SK-N-SH (cell line): ENCODE measurements around the gene MLLT1. TPM values are rescaled to one million over a fixed set of nuclear protein-coding genes. Genes with fewer than 3 reads are reported as not detected.

ENCODE experiments used
- CTCF ChIA-PET: fragments of 300-600, 350-600 bp; formaldehyde crosslinking; extraction: SDS; loops from one replicate; lab custom pipeline; 2021; lab: Yijun Ruan, JAX
- POLR2A ChIA-PET: fragments of 350-600 bp; sonication (Branson Sonifier 250); formaldehyde crosslinking; extraction: SDS; loops from one replicate; lab custom pipeline; 2020; ENCODE audit warnings: antibody characterized with exemption, inconsistent platforms; lab: Yijun Ruan, JAX
- DNase-seq: peaks from one replicate; pipeline ENCODE4 v3.0.0; 2012
- H2AFZ ChIP-seq: fragments of 200-600 bp; sonication (generic); 2 replicates; pipeline ENCODE4 v1.8.1; 2016; ENCODE audit warnings: antibody characterized with exemption, mild to moderate bottlenecking, low read depth
- H3F3A ChIP-seq: fragments of 200-600 bp; sonication (generic); replicated peaks from 2 replicates; pipeline ENCODE3; 2016; ENCODE audit warnings: antibody characterized with exemption, mild to moderate bottlenecking; ENCODE audit not compliant: insufficient read depth
- H3K27ac ChIP-seq, 2 experiments: fragments of 200-500 bp in 1 of 2; fragments of 200-600 bp in 1 of 2; sonication (Bioruptor generic) in 1 of 2; sonication (generic), shearing (Covaris generic) in 1 of 2; 2 replicates each; pipeline versions ENCODE4 v1.5.1 to v1.6.1; 2014 to 2016; ENCODE audit warnings: low read depth in 2 of 2, inconsistent platforms in 1 of 2, low read length in 1 of 2, mild to moderate bottlenecking in 1 of 2, mixed read lengths in 1 of 2
- H3K27me3 ChIP-seq: fragments of 200-600 bp; sonication (generic), shearing (Covaris generic); 2 replicates; pipeline ENCODE4 v1.6.1; 2016; ENCODE audit warnings: mixed run types; ENCODE audit not compliant: insufficient read depth
- H3K36me3 ChIP-seq, 2 experiments: fragments of 200-500 bp in 1 of 2; fragments of 200-600 bp in 1 of 2; sonication (Bioruptor generic) in 1 of 2; sonication (generic) in 1 of 2; replicated peaks in 1 of 2; 2 replicates each; pipeline versions ENCODE3 to v1.5.1; 2014 to 2016; ENCODE audit warnings: low read length in 1 of 2, mild to moderate bottlenecking in 1 of 2; ENCODE audit not compliant: insufficient read depth in 2 of 2, control insufficient read depth in 1 of 2
- H3K4me1 ChIP-seq, 2 experiments: fragments of 200-500 bp in 1 of 2; fragments of 200-600 bp in 1 of 2; sonication (Bioruptor generic) in 1 of 2; sonication (generic), shearing (Covaris generic) in 1 of 2; 2 replicates each; pipeline versions ENCODE4 v1.5.1 to v1.6.1; 2014 to 2016; ENCODE audit warnings: low read depth in 1 of 2, low read length in 1 of 2, mixed run types in 1 of 2; ENCODE audit not compliant: insufficient read depth in 2 of 2, control insufficient read depth in 1 of 2
- H3K4me2 ChIP-seq: fragments of 200-600 bp; sonication (generic), shearing (Covaris generic); 2 replicates; pipeline ENCODE4 v1.6.1; 2017; ENCODE audit warnings: mixed run types
- H3K4me3 ChIP-seq, 2 experiments: fragments of 200-500 bp in 1 of 2; fragments of 200-600 bp in 1 of 2; sonication (Bioruptor generic) in 1 of 2; sonication (generic), shearing (Covaris generic) in 1 of 2; 2 replicates each; pipeline versions ENCODE4 v1.5.1 to v1.8.1; 2014 to 2016; ENCODE audit warnings: low read depth in 2 of 2, inconsistent platforms in 1 of 2, low read length in 1 of 2, mild to moderate bottlenecking in 1 of 2, mixed read lengths in 1 of 2, moderate library complexity in 1 of 2
- H3K79me2 ChIP-seq: fragments of 200-600 bp; sonication (generic); 2 replicates; pipeline ENCODE4 v1.8.1; 2017; ENCODE audit warnings: mild to moderate bottlenecking; ENCODE audit not compliant: insufficient read depth
- H3K9ac ChIP-seq: fragments of 200-600 bp; sonication (generic); 2 replicates; pipeline ENCODE4 v1.6.1; 2017; ENCODE audit warnings: mixed run types
- H3K9me2 ChIP-seq: fragments of 200-600 bp; sonication (generic); 2 replicates; pipeline ENCODE4 v1.6.1; 2017; ENCODE audit warnings: mixed run types
- H3K9me3 ChIP-seq: fragments of 200-600 bp; sonication (generic); 2 replicates; pipeline ENCODE4 v1.6.1; 2017; ENCODE audit warnings: mixed run types, mild to moderate bottlenecking, moderate library complexity
- H4K20me1 ChIP-seq: fragments of 200-600 bp; sonication (generic); 2 replicates; pipeline ENCODE4 v1.6.1; 2017; ENCODE audit warnings: mild to moderate bottlenecking, mixed run types; ENCODE audit not compliant: insufficient read depth
- CHD2 ChIP-seq: fragments of 150-350 bp; IDR thresholded peaks from 2 replicates; pipeline ENCODE4 v1.6.1; 2018; ENCODE audit warnings: low read length; ENCODE audit not compliant: partially characterized antibody
- ELF1 ChIP-seq: IDR thresholded peaks from 2 replicates; pipeline ENCODE4 v1.4.0; 2012
- FOXJ3 ChIP-seq: sonication (generic); formaldehyde crosslinking; IDR thresholded peaks from 2 replicates; pipeline ENCODE4 v1.5.1; 2020; ENCODE audit warnings: mild to moderate bottlenecking, missing genetic modification reagents
- IRF3 ChIP-seq: fragments of 150-350 bp; IDR thresholded peaks from 2 replicates; pipeline ENCODE4 v1.6.1; 2016; ENCODE audit warnings: mild to moderate bottlenecking, low read depth, low read length
- NRF1 ChIP-seq: IDR thresholded peaks from 2 replicates; pipeline ENCODE4 v1.6.1; 2012; ENCODE audit warnings: low read depth, mild to moderate bottlenecking, low read length
- REST ChIP-seq: IDR thresholded peaks from 2 replicates; pipeline ENCODE4 v1.6.1; 2012; ENCODE audit warnings: mild to moderate bottlenecking, low read depth, low read length, moderate library complexity
- RXRA ChIP-seq: IDR thresholded peaks from 2 replicates; pipeline ENCODE4 v1.4.0; 2012; ENCODE audit warnings: low read depth, mild to moderate bottlenecking, borderline replicate concordance
- TAF1 ChIP-seq: IDR thresholded peaks from 2 replicates; pipeline ENCODE4 v1.6.1; 2012; ENCODE audit warnings: low read depth, mild to moderate bottlenecking, low read length, moderate library complexity, borderline replicate concordance
- USF1 ChIP-seq: IDR thresholded peaks from 2 replicates; pipeline ENCODE4 v1.4.0; 2012; ENCODE audit warnings: low read depth, borderline replicate concordance
- YY1 ChIP-seq: IDR thresholded peaks from 2 replicates; pipeline ENCODE4 v1.4.0; 2012; ENCODE audit warnings: low read depth, mild to moderate bottlenecking
- WGBS: methylation state at CpG from one replicate; pipeline ENCODE4 v1.1.6; 2017; ENCODE audit warnings: low lambda C conversion rate; 5-methylcytosine and 5-hydroxymethylcytosine counted together
- polyA plus RNA-seq, 3 experiments: library from polyadenylated mRNA; depleted of rRNA; stranded (reverse); fragments of >200 nt; gene quantifications; 2 replicates each; pipeline ENCODE4 v1.2.3, GENCODE V29; 2012

The MLLT1 gene
- polyA plus RNA-seq, 1 of the 3 experiments (the other 2 are of a cell fraction): 19.0 TPM

GRCh38 chr19:6278051-6278450 is 1.7 kb downstream of the MLLT1 start:
- CTCF ChIA-PET: interaction anchor here (1.4 to 2.1 kb wide), 2 partner anchors 10 to 59 kb away, joined by 3 to 9 read pairs; no protein-coding TSS in a partner anchor
- H3K9ac ChIP-seq: no peak overlapping the region

More at GRCh38 chr19:6278051-6278450, 1.7 kb downstream of the MLLT1 start:
- H3K9me3 ChIP-seq: no peaks in the 10 kb centered on the region
- peaks cover 60% of the 10 kb centered on the region for H4K20me1 ChIP-seq
- no peak for TF ChIP-seq NRF1
- no peak for TF ChIP-seq REST
- TF ChIP-seq FOXJ3 (CRISPR knock-in tag): no peak
- no peak for TF ChIP-seq IRF3
- no peak for TF ChIP-seq USF1
- TF ChIP-seq TAF1: no peak
- no peak for TF ChIP-seq ELF1
- no peak for TF ChIP-seq RXRA
- no peak for TF ChIP-seq CHD2
- no peak for TF ChIP-seq YY1
- peaks cover 26 to 58% of the 10 kb centered on the region in 2 experiments for H3K4me1 ChIP-seq
- peaks cover 58% of the 10 kb centered on the region for H3K79me2 ChIP-seq
- POLR2A ChIA-PET: no interaction called here
- no peaks in the 10 kb centered on the region for H3K9me2 ChIP-seq
- H3K4me2 ChIP-seq: peak overlapping the region; percentile 99
- DNase-seq: no peak
- peaks cover 18% of the 10 kb centered on the region for H3F3A ChIP-seq
- H3K36me3 ChIP-seq: peaks cover 4 to 5% of the 10 kb centered on the region in 2 experiments
- H2AFZ ChIP-seq: no peak overlapping the region
- peak overlapping the region; percentile 76 to 89 for H3K4me3 ChIP-seq
- WGBS: 79% methylated on average over 8 of the region's 9 CpGs
- H3K27me3 ChIP-seq: no peaks in the 10 kb centered on the region
- H3K27ac ChIP-seq: peak overlapping the region in 1 of 2 experiments; percentile 17; a peak in 1 of 4 replicates
